ENCODE data around the gene CSF2. TPM values are rescaled to one million over a fixed set of nuclear protein-coding genes. Genes with fewer than 3 reads are reported as not detected.

The CSF2 gene
- total and polyA plus RNA-seq, 2 of the 4 experiments (the other 2 are of a cell fraction) = 0.31 TPM; not detected in 1

DNA sequence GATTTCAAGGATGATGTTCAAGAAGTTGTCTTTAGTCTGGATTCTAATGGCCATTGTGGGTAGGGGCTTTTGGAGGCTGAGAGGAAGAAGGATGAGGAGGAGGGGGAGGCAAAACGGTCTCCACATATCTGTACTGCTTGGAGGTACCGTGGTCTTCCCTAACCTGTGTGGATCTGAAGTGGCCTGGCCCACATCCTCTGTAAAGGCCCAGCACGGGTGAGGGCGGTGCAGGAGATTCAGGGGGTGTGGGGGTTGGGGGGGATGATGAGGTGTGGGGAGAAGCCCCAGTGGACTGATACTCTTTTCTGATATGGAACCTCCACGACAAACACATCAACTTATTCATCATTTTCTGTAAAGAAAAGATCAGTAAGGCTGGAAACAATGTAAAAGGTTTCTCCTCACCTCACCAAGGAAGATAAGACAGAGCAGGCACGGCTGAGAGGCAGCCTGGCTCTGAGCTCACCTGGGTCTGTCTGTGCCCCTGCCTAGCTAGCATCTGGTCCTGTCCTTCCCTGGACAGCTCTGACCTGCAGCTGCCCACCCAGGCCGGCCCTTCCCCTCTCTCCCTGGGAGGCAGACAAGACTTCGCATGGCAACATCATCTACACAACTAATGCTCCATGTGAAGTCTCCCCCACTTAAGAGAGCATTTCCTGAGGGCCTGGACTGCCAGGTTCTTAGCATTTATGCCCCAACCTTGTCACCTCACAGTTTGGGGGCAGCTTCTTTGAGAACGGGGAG lies 18.7 kb upstream of the CSF2 start:
- Histone ChIP-seq H3K9ac (ENCODE audit: low read depth, low read length) (no peak overlapping the region), H3K9me3 (ENCODE audit: control insufficient read depth, insufficient read depth, low read length) (no peaks in the 10 kb centered on the region), H3K79me1 (ENCODE audit: low read depth in 1 of 2, low read length in 2 of 2) (no peaks in the 10 kb centered on the region), H3K4me2 (ENCODE audit: low read depth, low read length) (no peak overlapping the region), H2BK5ac (ENCODE audit: low read depth, low read length, poor library complexity, severe bottlenecking) (no peak overlapping the region), H3K14ac (replicated peaks; ENCODE audit: low read depth, low read length) (no peak overlapping the region), H2AFZ (replicated peaks; ENCODE audit: low read length, poor library complexity) (no peak overlapping the region), H4K5ac (ENCODE audit: low read depth, low read length) (no peak overlapping the region), H3K27me3 (ENCODE audit: control insufficient read depth, insufficient read depth, low read length) (peaks cover 48% of the 10 kb centered on the region), H3K9me1 (ENCODE audit: insufficient read depth, low read length) (no peaks in the 10 kb centered on the region), H2BK20ac (ENCODE audit: low read depth, low read length) (no peak overlapping the region), H3K36me3 (ENCODE audit: control insufficient read depth, insufficient read depth, low read length) (no peaks in the 10 kb centered on the region), H3K4ac (ENCODE audit: low read depth, low read length) (no peak overlapping the region), H2BK15ac (ENCODE audit: low read depth, low read length) (no peak overlapping the region), H4K91ac (ENCODE audit: insufficient read depth, low read depth, low read length) (no peak overlapping the region), H3K4me3 (ENCODE audit: insufficient read depth, low read depth, low read length) (no peak overlapping the region), H4K8ac (ENCODE audit: low read depth in 2 of 2, low read length in 2 of 2) (no peak overlapping the region), H2AK9ac (replicated peaks; ENCODE audit: low read depth, low read length, poor library complexity) (no peak overlapping the region), H3K23ac (ENCODE audit: low read depth, low read length) (no peak overlapping the region), H3K4me1 (ENCODE audit: control insufficient read depth, insufficient read depth, low read length) (no peaks in the 10 kb centered on the region), H3K56ac (ENCODE audit: extremely low read depth, insufficient read depth, low read length) (no peak overlapping the region), H4K20me1 (ENCODE audit: insufficient read depth, low read length) (no peaks in the 10 kb centered on the region), H3K27ac (ENCODE audit: insufficient read depth, low read length) (no peak overlapping the region), H2BK120ac (ENCODE audit: low read depth, low read length) (no peak overlapping the region), H3K18ac (ENCODE audit: low read depth, low read length) (no peak overlapping the region), H2AK5ac (ENCODE audit: low read depth, low read length) (no peak overlapping the region)
- BruUV-seq (replicated peaks) = no TSS peak
- intact Hi-C loops (cut with micrococcal nuclease) (no loop called here), dilution Hi-C loops (cut with HindIII; ENCODE audit: low sequenced_read_pairs, unreplicated experiment) (no loop called here), in situ Hi-C loops (cut with MboI; ENCODE audit: low sequenced_read_pairs) (no loop called here)
- no CpG with 5 or more reads among the region's 9 CpGs for WGBS, 2 experiments (ENCODE audit: extremely low coverage in 2 of 2, insufficient read length in 1 of 2)
- CTCF ChIA-PET = no interaction called here
- POLR2A ChIA-PET (ENCODE audit: unreplicated experiment) = no interaction called here
- no peak for DNase-seq
- no peak for TF ChIP-seq CHD1 (IDR thresholded peaks at IDR 0.05; ENCODE audit: low read depth, low read length)
- no peak for TF ChIP-seq ELK1 (IDR thresholded peaks at IDR 0.05; ENCODE audit: borderline replicate concordance, low read depth, low read length)
- TF ChIP-seq NFE2L2 (IDR thresholded peaks at IDR 0.05; ENCODE audit: low read depth, low read length) = no peak
- no peak for TF ChIP-seq RCOR1 (IDR thresholded peaks at IDR 0.05; ENCODE audit: insufficient replicate concordance, low read length)
- no peak for ATAC-seq (ENCODE audit: low read depth)
